Naive thymus-derived CD4-positive, alpha-beta T cell (primary cell): ENCODE measurements around the gene SLC22A15. TPM values are rescaled to one million over a fixed set of nuclear protein-coding genes. Genes with fewer than 3 reads are reported as not detected.

Experiments used
- ATAC-seq: fragments of 150-1000 bp; cut with Tn5 transposase; 2 replicates; pipeline ENCODE4 v1.10.0; 2021; ENCODE audit warnings: mild to moderate bottlenecking, moderate library complexity
- CTCF ChIA-PET: fragments of 350-600 bp; sonication (Branson Sonifier 250); formaldehyde crosslinking; loops from one replicate; lab custom pipeline; 2021; ENCODE audit warnings: antibody characterized with exemption; lab: Charles Lee
- POLR2A ChIA-PET: fragments of 350-600 bp; sonication (Branson Sonifier 250); formaldehyde crosslinking; loops from one replicate; lab custom pipeline; 2021; ENCODE audit warnings: antibody characterized with exemption, inconsistent platforms; lab: Charles Lee
- DNase-seq, 9 donors: peaks; one replicate each; pipeline versions ENCODE4 v3.0.0 to v3.0.0-alpha.2; 2020 to 2022; ENCODE audit warnings: mixed read lengths in 1 of 9
- H3K27ac ChIP-seq: one replicate; pipeline ENCODE4 v1.7.0; 2013; ENCODE audit warnings: mild to moderate bottlenecking, low read depth, low read length, moderate library complexity
- H3K27me3 ChIP-seq, 2 donors: one replicate each; pipeline ENCODE4 v1.7.0; 2013; ENCODE audit warnings: low read length in 2 of 2, mild to moderate bottlenecking in 2 of 2, moderate library complexity in 2 of 2; ENCODE audit not compliant: control insufficient read depth in 2 of 2, insufficient read depth in 2 of 2
- H3K36me3 ChIP-seq, 3 experiments: 1 replicate in 2 of 3; 2 replicates in 1 of 3; pipeline ENCODE4 v1.7.0; 2013; ENCODE audit warnings: low read length in 3 of 3, mild to moderate bottlenecking in 3 of 3, moderate library complexity in 1 of 3; ENCODE audit not compliant: insufficient read depth in 3 of 3, control insufficient read depth in 2 of 3
- H3K4me1 ChIP-seq, 2 donors: one replicate each; pipeline ENCODE4 v1.7.0; 2013; ENCODE audit warnings: low read length in 2 of 2, mild to moderate bottlenecking in 2 of 2, moderate library complexity in 1 of 2; ENCODE audit not compliant: control insufficient read depth in 2 of 2, insufficient read depth in 2 of 2
- H3K4me3 ChIP-seq: 2 replicates; pipeline ENCODE4 v1.7.0; 2013; ENCODE audit warnings: mild to moderate bottlenecking, low read length
- H3K9me3 ChIP-seq, 3 experiments: 1 replicate in 2 of 3; 2 replicates in 1 of 3; pipeline ENCODE4 v1.7.0; 2013; ENCODE audit warnings: low read length in 3 of 3; ENCODE audit not compliant: control insufficient read depth in 2 of 3
- H3K27ac Mint-ChIP-seq, 9 donors: one replicate each; pipeline ENCODE4 v1.8.0; 2020 to 2022; ENCODE audit warnings: mixed read lengths in 9 of 9, mild to moderate bottlenecking in 8 of 9, moderate library complexity in 5 of 9, inconsistent platforms in 2 of 9
- H3K27me3 Mint-ChIP-seq, 5 donors: one replicate each; pipeline ENCODE4 v1.8.0; 2021 to 2022; ENCODE audit warnings: mixed read lengths in 5 of 5, mild to moderate bottlenecking in 1 of 5
- H3K36me3 Mint-ChIP-seq, 5 donors: one replicate each; pipeline ENCODE4 v1.8.0; 2020 to 2022; ENCODE audit warnings: mixed read lengths in 5 of 5, mild to moderate bottlenecking in 3 of 5, inconsistent platforms in 1 of 5
- H3K4me1 Mint-ChIP-seq, 7 donors: one replicate each; pipeline ENCODE4 v1.8.0; 2020 to 2022; ENCODE audit warnings: mixed read lengths in 7 of 7, mild to moderate bottlenecking in 3 of 7, inconsistent platforms in 1 of 7
- H3K4me3 Mint-ChIP-seq, 10 donors: one replicate each; pipeline ENCODE4 v1.8.0; 2020 to 2022; ENCODE audit warnings: mild to moderate bottlenecking in 10 of 10, mixed read lengths in 10 of 10, moderate library complexity in 6 of 10, inconsistent platforms in 2 of 10
- H3K9me3 Mint-ChIP-seq, 11 donors: one replicate each; pipeline ENCODE4 v1.8.0; 2020 to 2022; ENCODE audit warnings: mixed read lengths in 11 of 11, mild to moderate bottlenecking in 4 of 11, inconsistent platforms in 1 of 11, moderate library complexity in 1 of 11
- intact Hi-C, 2 donors: fragments of 100-400 bp; cut with micrococcal nuclease; formaldehyde crosslinking; loops; one replicate each; pipeline ENCODE4 v1.15.1; 2023
- polyA plus RNA-seq, 2 donors: library from polyadenylated mRNA; unstranded; fragments of 300-500 nt; fragmentation: Illumina TruSeq; gene quantifications; one replicate each; pipeline ENCODE4 v1.2.3, GENCODE V29; 2021
- total RNA-seq, 6 experiments: library from RNA in 5 of 6; stranded (reverse) in 5 of 6; gene quantifications; 1 replicate in 5 of 6; 2 replicates in 1 of 6; pipeline ENCODE4 v1.2.3 and lab custom pipeline; 2021 to 2026

Gene SLC22A15
- total and polyA plus RNA-seq, 7 experiments from 2014 or later = 0.22 to 8.2 (median 0.90) TPM; not detected in 3

DNA sequence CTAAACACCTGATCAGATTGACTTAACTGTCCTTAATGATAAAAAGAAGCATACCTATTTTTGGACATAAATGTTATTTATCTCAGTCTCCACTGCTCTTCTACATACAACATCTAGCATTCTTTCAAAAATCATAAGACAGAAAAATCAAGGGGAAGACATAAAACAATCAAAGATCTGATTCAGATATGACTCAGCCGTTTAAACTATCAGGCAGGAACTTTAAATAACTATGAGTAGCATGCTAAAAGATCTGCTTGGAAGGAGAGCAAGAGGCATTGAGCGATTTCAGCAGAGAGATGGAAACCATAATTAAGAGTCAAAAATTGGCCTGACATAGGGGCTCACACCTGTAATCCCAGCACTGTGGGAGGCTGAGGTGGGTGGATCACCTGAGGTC is 27.2 kb upstream of the SLC22A15 start:
- no peak overlapping the region for H3K27ac Mint-ChIP-seq
- H3K9me3 Mint-ChIP-seq = peaks cover 0 to 5% (median 0%) of the 10 kb centered on the region in 11 donors
- no peak overlapping the region for H3K27ac ChIP-seq
- no peaks in the 10 kb centered on the region for H3K9me3 ChIP-seq
- no peak for DNase-seq
- no peaks in the 10 kb centered on the region for H3K36me3 ChIP-seq
- H3K4me1 ChIP-seq = no peaks in the 10 kb centered on the region
- no peaks in the 10 kb centered on the region for H3K27me3 ChIP-seq
- H3K4me3 Mint-ChIP-seq = no peak overlapping the region
- CTCF ChIA-PET = no interaction called here
- POLR2A ChIA-PET = no interaction called here
- H3K27me3 Mint-ChIP-seq = peaks cover 7 to 24% (median 18%) of the 10 kb centered on the region in 5 donors
- ATAC-seq = no peak
- intact Hi-C loops = no loop called here
- no peak overlapping the region for H3K4me3 ChIP-seq
- peaks cover 0 to 4% (median 0%) of the 10 kb centered on the region in 7 donors for H3K4me1 Mint-ChIP-seq
- H3K36me3 Mint-ChIP-seq = no peaks in the 10 kb centered on the region

GRCh38 chr1:115951560-115951959 is 24.8 kb upstream of the SLC22A15 start:
- Mint-ChIP-seq H3K27me3 (peaks cover 17 to 37% (median 25%) of the 10 kb centered on the region in 5 donors), H3K4me3 (no peak overlapping the region), H3K9me3 (peaks cover 0 to 5% (median 0%) of the 10 kb centered on the region in 11 donors), H3K36me3 (no peaks in the 10 kb centered on the region), H3K4me1 (peaks cover 0 to 4% (median 0%) of the 10 kb centered on the region in 7 donors), H3K27ac (no peak overlapping the region)
- intact Hi-C loops = no loop called here
- DNase-seq (no peak), ATAC-seq (no peak)
- Histone ChIP-seq H3K9me3 (no peaks in the 10 kb centered on the region), H3K4me1 (no peaks in the 10 kb centered on the region), H3K27me3 (no peaks in the 10 kb centered on the region), H3K4me3 (no peak overlapping the region), H3K27ac (no peak overlapping the region), H3K36me3 (no peaks in the 10 kb centered on the region)
- CTCF ChIA-PET = no interaction called here
- POLR2A ChIA-PET = no interaction called here

DNA sequence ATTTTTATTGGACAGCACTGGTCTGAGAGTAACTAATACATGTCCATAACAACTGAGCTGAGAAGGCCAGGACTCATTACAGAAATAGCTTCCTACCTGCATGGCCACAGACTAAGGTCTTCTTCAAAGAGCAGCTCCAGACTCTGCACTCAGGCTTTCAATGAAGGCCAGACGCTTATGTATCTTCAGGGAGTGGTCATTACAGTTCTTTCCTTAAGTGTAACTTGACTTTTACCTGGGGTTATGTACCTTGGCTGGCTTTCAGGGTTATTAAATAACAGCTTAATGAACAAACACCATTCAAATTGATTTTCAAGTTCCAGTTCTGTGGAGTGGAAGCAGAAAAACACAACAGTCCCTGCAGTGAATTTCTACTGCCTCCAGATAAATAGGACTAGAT is 23.8 kb upstream of the SLC22A15 start:
- no peak for ATAC-seq
- Histone ChIP-seq H3K36me3 (no peaks in the 10 kb centered on the region), H3K9me3 (no peaks in the 10 kb centered on the region), H3K4me1 (no peaks in the 10 kb centered on the region), H3K27ac (no peak overlapping the region), H3K27me3 (no peaks in the 10 kb centered on the region), H3K4me3 (no peak overlapping the region)
- no peak overlapping the region for H3K27ac Mint-ChIP-seq
- POLR2A ChIA-PET = no interaction called here
- H3K9me3 Mint-ChIP-seq = peaks cover 0 to 5% (median 0%) of the 10 kb centered on the region in 11 donors
- intact Hi-C loops = no loop called here
- H3K4me3 Mint-ChIP-seq = no peak overlapping the region
- peaks cover 0 to 4% (median 0%) of the 10 kb centered on the region in 7 donors for H3K4me1 Mint-ChIP-seq
- DNase-seq = no peak
- H3K36me3 Mint-ChIP-seq = no peaks in the 10 kb centered on the region
- CTCF ChIA-PET = no interaction called here
- peaks cover 24 to 35% (median 29%) of the 10 kb centered on the region in 5 donors for H3K27me3 Mint-ChIP-seq

DNA sequence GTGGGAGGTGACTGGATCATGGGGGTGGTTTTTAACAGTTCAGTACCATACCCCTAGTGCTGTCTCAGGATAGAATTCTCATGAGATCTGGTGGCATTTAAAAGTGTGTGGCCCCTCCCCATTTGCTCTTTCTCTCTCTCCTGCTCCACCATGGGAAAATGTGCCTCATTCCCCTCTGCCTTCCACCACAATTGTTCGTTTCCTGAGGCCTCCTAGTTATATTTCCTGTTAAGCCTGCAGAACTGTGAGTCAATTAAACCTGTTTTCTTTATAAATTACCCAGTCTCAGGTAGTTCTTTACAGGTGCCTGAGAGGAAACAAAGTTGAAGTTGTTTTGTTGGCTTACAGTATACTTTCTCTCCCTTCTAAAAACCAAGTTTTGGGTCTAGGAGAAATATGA is 23.1 kb upstream of the SLC22A15 start:
- DNase-seq (no peak), ATAC-seq (no peak)
- H3K27ac ChIP-seq = no peak overlapping the region
- H3K36me3 ChIP-seq = no peaks in the 10 kb centered on the region
- ChIA-PET POLR2A (no interaction called here), CTCF (no interaction called here)
- H3K27me3 ChIP-seq = no peaks in the 10 kb centered on the region
- Mint-ChIP-seq H3K9me3 (peaks cover 0 to 5% (median 0%) of the 10 kb centered on the region in 11 donors), H3K27me3 (peaks cover 23 to 35% (median 33%) of the 10 kb centered on the region in 5 donors), H3K36me3 (no peaks in the 10 kb centered on the region), H3K4me3 (no peak overlapping the region), H3K27ac (no peak overlapping the region), H3K4me1 (peaks cover 0 to 4% (median 0%) of the 10 kb centered on the region in 7 donors)
- no peak overlapping the region for H3K4me3 ChIP-seq
- no peaks in the 10 kb centered on the region for H3K9me3 ChIP-seq
- H3K4me1 ChIP-seq = no peaks in the 10 kb centered on the region
- intact Hi-C loops = no loop called here

DNA sequence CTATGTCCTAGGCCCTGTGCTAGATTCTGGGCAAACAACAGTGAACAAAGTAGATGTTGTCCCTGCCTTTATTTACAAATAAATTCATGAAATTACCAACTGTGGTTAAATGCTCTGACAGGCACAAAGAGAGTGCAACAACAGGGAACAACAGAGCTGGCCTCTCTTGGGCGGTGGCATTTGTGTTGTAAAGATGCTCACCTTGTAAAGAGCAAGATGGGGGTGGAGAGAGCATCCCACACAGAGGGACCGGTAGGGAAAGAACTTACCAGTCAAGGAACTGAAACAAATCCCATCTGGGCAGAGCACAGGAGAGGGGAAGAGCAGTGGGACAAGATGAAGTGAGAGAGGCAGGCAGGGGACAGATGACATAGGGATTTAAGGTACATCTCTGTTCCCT is 21.6 kb upstream of the SLC22A15 start:
- H3K36me3 Mint-ChIP-seq = no peaks in the 10 kb centered on the region
- ATAC-seq (no peak), DNase-seq (no peak)
- Histone ChIP-seq H3K36me3 (no peaks in the 10 kb centered on the region), H3K27ac (no peak overlapping the region), H3K27me3 (no peaks in the 10 kb centered on the region), H3K9me3 (no peaks in the 10 kb centered on the region), H3K4me1 (no peaks in the 10 kb centered on the region), H3K4me3 (no peak overlapping the region)
- ChIA-PET POLR2A (no interaction called here), CTCF (no interaction called here)
- intact Hi-C loops = no loop called here
- peaks cover 0 to 4% (median 0%) of the 10 kb centered on the region in 7 donors for H3K4me1 Mint-ChIP-seq
- peaks cover 20 to 37% (median 27%) of the 10 kb centered on the region in 5 donors for H3K27me3 Mint-ChIP-seq
- no peak overlapping the region for H3K4me3 Mint-ChIP-seq
- H3K9me3 Mint-ChIP-seq = peaks cover 0 to 5% (median 0%) of the 10 kb centered on the region in 11 donors
- no peak overlapping the region for H3K27ac Mint-ChIP-seq

- no peaks in the 10 kb centered on the region for H3K36me3 Mint-ChIP-seq
- H3K27me3 ChIP-seq = no peaks in the 10 kb centered on the region
- H3K27me3 Mint-ChIP-seq = peaks cover 20 to 32% (median 26%) of the 10 kb centered on the region in 5 donors
- POLR2A ChIA-PET = no interaction called here
- H3K4me1 Mint-ChIP-seq = peaks cover 0 to 4% (median 0%) of the 10 kb centered on the region in 7 donors
- no peak overlapping the region for H3K4me3 ChIP-seq
- DNase-seq = no peak
- CTCF ChIA-PET = no interaction called here
- H3K27ac Mint-ChIP-seq = no peak overlapping the region
- intact Hi-C loops = no loop called here
- H3K4me1 ChIP-seq = no peaks in the 10 kb centered on the region
- no peak overlapping the region for H3K27ac ChIP-seq
- H3K36me3 ChIP-seq = no peaks in the 10 kb centered on the region
- H3K9me3 ChIP-seq = no peaks in the 10 kb centered on the region
- peaks cover 0 to 5% (median 0%) of the 10 kb centered on the region in 11 donors for H3K9me3 Mint-ChIP-seq
- no peak for ATAC-seq
- H3K4me3 Mint-ChIP-seq = no peak overlapping the region
These were observed 21.1 kb upstream of the SLC22A15 start for GRCh38 chr1:115955228-115955627.

- Histone ChIP-seq H3K27me3 (no peaks in the 10 kb centered on the region), H3K9me3 (no peaks in the 10 kb centered on the region), H3K27ac (no peak overlapping the region), H3K36me3 (no peaks in the 10 kb centered on the region), H3K4me1 (no peaks in the 10 kb centered on the region), H3K4me3 (no peak overlapping the region)
- CTCF ChIA-PET = no interaction called here
- H3K36me3 Mint-ChIP-seq = no peaks in the 10 kb centered on the region
- intact Hi-C loops = no loop called here
- POLR2A ChIA-PET = no interaction called here
- no peaks in the 10 kb centered on the region for H3K4me1 Mint-ChIP-seq
- no peak for ATAC-seq
- no peak overlapping the region for H3K27ac Mint-ChIP-seq
- DNase-seq = no peak
- peaks cover 35 to 60% (median 48%) of the 10 kb centered on the region in 5 donors for H3K27me3 Mint-ChIP-seq
- no peak overlapping the region for H3K4me3 Mint-ChIP-seq
- peaks cover 0 to 4% (median 0%) of the 10 kb centered on the region in 11 donors for H3K9me3 Mint-ChIP-seq
These were observed 17.4 kb upstream of the SLC22A15 start for GRCh38 chr1:115958866-115959265.
